GM12892 (cell line): ENCODE measurements around the gene CLSTN2.

ENCODE experiments used
- POLR2A ChIP-seq: IDR thresholded peaks from 2 replicates; pipeline ENCODE4 v1.6.1; 2011; ENCODE audit warnings: low read depth, low read length, control low read depth
- POLR2AphosphoS5 ChIP-seq: IDR thresholded peaks from 2 replicates; pipeline ENCODE4 v1.6.1; 2011; ENCODE audit warnings: low read depth, low read length, control low read depth
- TAF1 ChIP-seq: IDR thresholded peaks from 2 replicates; pipeline ENCODE4 v1.6.1; 2011; ENCODE audit warnings: low read depth, mild to moderate bottlenecking, control low read depth, low read length, borderline replicate concordance

DNA sequence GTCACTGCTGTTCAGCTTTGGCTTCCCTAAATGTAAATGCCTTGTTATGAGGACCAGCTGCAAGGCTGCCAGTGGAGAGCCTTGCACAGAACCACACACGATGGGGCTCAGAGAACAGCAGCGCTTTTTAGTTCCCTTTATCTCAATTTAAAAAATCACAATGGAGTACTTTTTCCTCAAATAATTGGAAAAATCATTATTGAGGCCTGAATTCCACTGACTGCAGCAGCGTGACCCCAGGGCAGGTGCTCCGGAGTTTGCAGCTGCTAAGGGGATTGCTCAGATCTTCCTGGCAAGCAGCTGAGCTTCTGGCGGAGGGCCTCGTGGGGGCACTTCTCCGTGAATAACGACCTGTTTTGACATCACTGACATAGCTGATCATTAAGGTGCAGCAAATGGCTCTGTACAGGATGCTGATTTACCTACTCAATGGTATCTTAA lies 497.3 kb downstream of the CLSTN2 start:
- TF ChIP-seq POLR2A (no peak), POLR2AphosphoS5 (no peak), TAF1 (no peak)
